PFSK-1 (cell line): ENCODE results near the gene C1orf105.

Source experiments
- FOXP2 ChIP-seq: optimal IDR thresholded peaks from 2 replicates; pipeline ENCODE3; 2011; ENCODE audit warnings: borderline replicate concordance, control low read depth, inconsistent platforms; ENCODE audit not compliant: insufficient read depth; ENCODE audit errors: extremely low read length, extremely low read depth
- POLR2AphosphoS5 ChIP-seq: IDR thresholded peaks from 2 replicates; pipeline ENCODE4 v1.6.1; 2012; ENCODE audit warnings: low read depth, mild to moderate bottlenecking, control low read depth, low read length, moderate library complexity
- SIN3A ChIP-seq: IDR thresholded peaks from 2 replicates; pipeline ENCODE4 v1.6.1; 2012; ENCODE audit warnings: mild to moderate bottlenecking, low read length, moderate library complexity, borderline replicate concordance; ENCODE audit not compliant: insufficient read depth
- TAF1 ChIP-seq: IDR thresholded peaks from 2 replicates; pipeline ENCODE4 v1.6.1; 2012; ENCODE audit warnings: low read length, control low read depth, borderline replicate concordance; ENCODE audit not compliant: insufficient read depth
- TF ChIP-seq, protein P1 (sequence below), 2 experiments: IDR thresholded peaks; 2 replicates each; pipeline versions ENCODE4 v1.6.1 to v1.8.0; 2011 to 2012; ENCODE audit warnings: low read depth in 2 of 2, low read length in 2 of 2, control low read depth in 1 of 2, inconsistent platforms in 1 of 2, mild to moderate bottlenecking in 1 of 2, moderate library complexity in 1 of 2; ENCODE audit not compliant: insufficient read depth in 1 of 2

DNA sequence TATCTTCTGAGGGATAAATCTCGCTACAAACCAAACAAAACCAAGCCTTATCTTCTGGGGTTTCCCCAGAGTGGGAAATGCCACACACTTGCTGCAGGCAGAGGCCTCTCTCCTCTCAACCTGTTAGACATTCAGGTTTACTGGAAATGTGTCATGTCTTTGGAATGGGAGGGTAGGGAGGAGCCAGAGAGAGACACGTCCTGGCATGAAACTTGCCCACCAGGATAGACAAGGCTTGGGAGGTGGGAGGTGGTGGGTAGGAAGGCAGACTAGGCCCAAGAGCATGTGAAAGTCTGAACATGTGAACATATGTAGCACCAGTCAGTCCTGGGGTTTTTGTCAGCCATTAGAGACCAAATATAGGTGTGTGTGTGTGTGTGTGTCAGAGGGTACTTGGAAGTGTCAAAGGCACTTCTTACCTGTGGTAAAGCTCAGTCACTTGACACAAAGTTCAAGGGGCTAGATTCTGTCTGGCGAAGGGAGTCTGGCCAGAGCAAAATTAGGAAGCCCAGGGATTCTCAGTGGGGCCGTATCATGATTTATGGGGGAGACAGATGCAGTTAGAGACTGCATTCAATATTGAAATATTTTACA is 55.8 kb downstream of the C1orf105 start:
- TF ChIP-seq TAF1 (no peak), POLR2AphosphoS5 (no peak), SIN3A (no peak), FOXP2 (no peak)
- TF ChIP-seq, protein P1, sequence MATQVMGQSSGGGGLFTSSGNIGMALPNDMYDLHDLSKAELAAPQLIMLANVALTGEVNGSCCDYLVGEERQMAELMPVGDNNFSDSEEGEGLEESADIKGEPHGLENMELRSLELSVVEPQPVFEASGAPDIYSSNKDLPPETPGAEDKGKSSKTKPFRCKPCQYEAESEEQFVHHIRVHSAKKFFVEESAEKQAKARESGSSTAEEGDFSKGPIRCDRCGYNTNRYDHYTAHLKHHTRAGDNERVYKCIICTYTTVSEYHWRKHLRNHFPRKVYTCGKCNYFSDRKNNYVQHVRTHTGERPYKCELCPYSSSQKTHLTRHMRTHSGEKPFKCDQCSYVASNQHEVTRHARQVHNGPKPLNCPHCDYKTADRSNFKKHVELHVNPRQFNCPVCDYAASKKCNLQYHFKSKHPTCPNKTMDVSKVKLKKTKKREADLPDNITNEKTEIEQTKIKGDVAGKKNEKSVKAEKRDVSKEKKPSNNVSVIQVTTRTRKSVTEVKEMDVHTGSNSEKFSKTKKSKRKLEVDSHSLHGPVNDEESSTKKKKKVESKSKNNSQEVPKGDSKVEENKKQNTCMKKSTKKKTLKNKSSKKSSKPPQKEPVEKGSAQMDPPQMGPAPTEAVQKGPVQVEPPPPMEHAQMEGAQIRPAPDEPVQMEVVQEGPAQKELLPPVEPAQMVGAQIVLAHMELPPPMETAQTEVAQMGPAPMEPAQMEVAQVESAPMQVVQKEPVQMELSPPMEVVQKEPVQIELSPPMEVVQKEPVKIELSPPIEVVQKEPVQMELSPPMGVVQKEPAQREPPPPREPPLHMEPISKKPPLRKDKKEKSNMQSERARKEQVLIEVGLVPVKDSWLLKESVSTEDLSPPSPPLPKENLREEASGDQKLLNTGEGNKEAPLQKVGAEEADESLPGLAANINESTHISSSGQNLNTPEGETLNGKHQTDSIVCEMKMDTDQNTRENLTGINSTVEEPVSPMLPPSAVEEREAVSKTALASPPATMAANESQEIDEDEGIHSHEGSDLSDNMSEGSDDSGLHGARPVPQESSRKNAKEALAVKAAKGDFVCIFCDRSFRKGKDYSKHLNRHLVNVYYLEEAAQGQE (IDR thresholded peaks at IDR 0.05; ENCODE audit: insufficient read depth in 1 of 2, low read depth in 2 of 2, low read length in 2 of 2) = no peak
